ENCODE data around the gene ELANE.
"Not testable (repeated sequence)": the region's sequence is repeated elsewhere in the genome, so short reads cannot be mapped to it uniquely, and the experiment has no call there.

Gene ELANE

GRCh38 chr19:845707-846521 is 6.2 kb upstream of the ELANE start:
- Mint-ChIP-seq H3K27ac (no peak overlapping the region), H3K36me3 (peaks cover 5% of the 10 kb centered on the region), H3K4me3 (no peak overlapping the region), H3K4me1 (peaks cover 26% of the 10 kb centered on the region), H3K9me3 (peaks cover 3% of the 10 kb centered on the region), H3K27me3 (peaks cover 91% of the 10 kb centered on the region)
- no peak for ATAC-seq

GRCh38 chr19:848386-848921 is 3.6 kb upstream of the ELANE start:
- H3K36me3 Mint-ChIP-seq, result peaks cover 5% of the 10 kb centered on the region
- ATAC-seq, result no peak
- H3K27ac Mint-ChIP-seq, result no peak overlapping the region
- peaks cover 84% of the 10 kb centered on the region for H3K27me3 Mint-ChIP-seq
- no peak overlapping the region for H3K4me3 Mint-ChIP-seq
- no peaks in the 10 kb centered on the region for H3K9me3 Mint-ChIP-seq
- H3K4me1 Mint-ChIP-seq, result peaks cover 21% of the 10 kb centered on the region

- H3K9me3 Mint-ChIP-seq, ATAC-seq, H3K36me3 Mint-ChIP-seq, H3K27ac Mint-ChIP-seq, H3K4me3 Mint-ChIP-seq: not testable (repeated sequence)
- Mint-ChIP-seq H3K4me1 (peaks cover 21% of the 10 kb centered on the region), H3K27me3 (peaks cover 79% of the 10 kb centered on the region)
Measured at GRCh38 chr19:849195-849594, 2.9 kb upstream of the ELANE start.

- H3K27me3 Mint-ChIP-seq, result peaks cover 67% of the 10 kb centered on the region
- H3K4me3 Mint-ChIP-seq, result no peak overlapping the region
- no peak overlapping the region for H3K27ac Mint-ChIP-seq
- peaks cover 12% of the 10 kb centered on the region for H3K4me1 Mint-ChIP-seq
- no peaks in the 10 kb centered on the region for H3K9me3 Mint-ChIP-seq
- ATAC-seq, result no peak
- H3K36me3 Mint-ChIP-seq, result no peaks in the 10 kb centered on the region
Measured at GRCh38 chr19:850221-850978, 1.7 kb upstream of the ELANE start.

GRCh38 chr19:850979-851335 is 1.1 kb upstream of the ELANE start:
- H3K4me1 Mint-ChIP-seq, result peaks cover 7% of the 10 kb centered on the region
- no peak for ATAC-seq
- H3K9me3 Mint-ChIP-seq, result no peaks in the 10 kb centered on the region
- H3K27ac Mint-ChIP-seq, result no peak overlapping the region
- no peaks in the 10 kb centered on the region for H3K36me3 Mint-ChIP-seq
- no peak overlapping the region for H3K4me3 Mint-ChIP-seq
- H3K27me3 Mint-ChIP-seq, result peaks cover 61% of the 10 kb centered on the region

- H3K36me3 Mint-ChIP-seq, result no peaks in the 10 kb centered on the region
- H3K4me1 Mint-ChIP-seq, result peaks cover 10% of the 10 kb centered on the region
- ATAC-seq, result peak; percentile 64
- H3K27ac Mint-ChIP-seq, result no peak overlapping the region
- H3K4me3 Mint-ChIP-seq, result no peak overlapping the region
- no peaks in the 10 kb centered on the region for H3K9me3 Mint-ChIP-seq
- H3K27me3 Mint-ChIP-seq, result peaks cover 49% of the 10 kb centered on the region
Measured at GRCh38 chr19:853014-853585, 997 bp downstream of the ELANE start.

GRCh38 chr19:853614-854220 is 1.6 kb downstream of the ELANE start:
- not testable (repeated sequence) for H3K27ac Mint-ChIP-seq, H3K36me3 Mint-ChIP-seq, H3K9me3 Mint-ChIP-seq, H3K4me1 Mint-ChIP-seq, ATAC-seq, H3K4me3 Mint-ChIP-seq
- peaks cover 49% of the 10 kb centered on the region for H3K27me3 Mint-ChIP-seq

GRCh38 chr19:854549-854948 is 2.4 kb downstream of the ELANE start:
- Mint-ChIP-seq H3K9me3 (no peaks in the 10 kb centered on the region), H3K36me3 (no peaks in the 10 kb centered on the region), H3K4me1 (peaks cover 10% of the 10 kb centered on the region), H3K27me3 (peaks cover 41% of the 10 kb centered on the region), H3K4me3 (no peak overlapping the region), H3K27ac (no peak overlapping the region)
- ATAC-seq, result no peak

- Mint-ChIP-seq H3K4me1 (peaks cover 10% of the 10 kb centered on the region), H3K4me3 (no peak overlapping the region), H3K27me3 (peaks cover 41% of the 10 kb centered on the region), H3K27ac (no peak overlapping the region), H3K36me3 (no peaks in the 10 kb centered on the region), H3K9me3 (no peaks in the 10 kb centered on the region)
- no peak for ATAC-seq
Measured at GRCh38 chr19:855142-855541, 3.0 kb downstream of the ELANE start.

GRCh38 chr19:855566-856120 is 3.5 kb downstream of the ELANE start:
- no peak overlapping the region for H3K27ac Mint-ChIP-seq
- no peak overlapping the region for H3K4me3 Mint-ChIP-seq
- H3K4me1 Mint-ChIP-seq, result peaks cover 10% of the 10 kb centered on the region
- H3K27me3 Mint-ChIP-seq, result peaks cover 36% of the 10 kb centered on the region
- H3K36me3 Mint-ChIP-seq, result no peaks in the 10 kb centered on the region
- no peaks in the 10 kb centered on the region for H3K9me3 Mint-ChIP-seq
- no peak for ATAC-seq

GRCh38 chr19:858284-858683 is 6.2 kb downstream of the ELANE start:
- no peaks in the 10 kb centered on the region for H3K36me3 Mint-ChIP-seq
- no peak overlapping the region for H3K4me3 Mint-ChIP-seq
- H3K4me1 Mint-ChIP-seq, result peaks cover 24% of the 10 kb centered on the region
- no peak overlapping the region for H3K27ac Mint-ChIP-seq
- peaks cover 21% of the 10 kb centered on the region for H3K27me3 Mint-ChIP-seq
- H3K9me3 Mint-ChIP-seq, result no peaks in the 10 kb centered on the region
- no peak for ATAC-seq

GRCh38 chr19:858868-859843 is 7.1 kb downstream of the ELANE start, which contains the start of gene CFD:
TSS of gene CFD (plus strand) at chr19:859664. CDS start at chr19:859690, 26 bp downstream.
- no peak for ATAC-seq
- Mint-ChIP-seq H3K36me3 (no peaks in the 10 kb centered on the region), H3K27ac (no peak within 1 kb of the TSS), H3K4me3 (peak within 1 kb of the TSS; percentile 56), H3K4me1 (peaks cover 33% of the 10 kb centered on the region), H3K9me3 (no peaks in the 10 kb centered on the region), H3K27me3 (peaks cover 21% of the 10 kb centered on the region)

- Mint-ChIP-seq H3K27ac (no peak overlapping the region), H3K4me1 (peaks cover 44% of the 10 kb centered on the region), H3K27me3 (peaks cover 21% of the 10 kb centered on the region), H3K36me3 (no peaks in the 10 kb centered on the region), H3K9me3 (no peaks in the 10 kb centered on the region), H3K4me3 (no peak overlapping the region)
- no peak for ATAC-seq
Measured at GRCh38 chr19:861141-861755, 9.1 kb downstream of the ELANE start.
